Mammary epithelial cell (primary cell): ENCODE measurements around the gene RAB6A.

Experiments
- EZH2 ChIP-seq: IDR thresholded peaks from 2 replicates; pipeline ENCODE4 v1.6.1; 2012; ENCODE audit warnings: low read length, inconsistent platforms, borderline replicate concordance
- TF ChIP-seq, protein P1 (sequence below), 2 donors: IDR thresholded peaks in 1 of 2; conservative IDR thresholded peaks in 1 of 2; 2 replicates each; pipeline ENCODE4 v1.5.1; 2011 to 2012; ENCODE audit warnings: inconsistent platforms in 2 of 2, low read length in 2 of 2, mild to moderate bottlenecking in 2 of 2, control low read depth in 1 of 2, low read depth in 1 of 2; ENCODE audit not compliant: insufficient read depth in 1 of 2; ENCODE audit errors: extremely low read depth in 1 of 2

DNA sequence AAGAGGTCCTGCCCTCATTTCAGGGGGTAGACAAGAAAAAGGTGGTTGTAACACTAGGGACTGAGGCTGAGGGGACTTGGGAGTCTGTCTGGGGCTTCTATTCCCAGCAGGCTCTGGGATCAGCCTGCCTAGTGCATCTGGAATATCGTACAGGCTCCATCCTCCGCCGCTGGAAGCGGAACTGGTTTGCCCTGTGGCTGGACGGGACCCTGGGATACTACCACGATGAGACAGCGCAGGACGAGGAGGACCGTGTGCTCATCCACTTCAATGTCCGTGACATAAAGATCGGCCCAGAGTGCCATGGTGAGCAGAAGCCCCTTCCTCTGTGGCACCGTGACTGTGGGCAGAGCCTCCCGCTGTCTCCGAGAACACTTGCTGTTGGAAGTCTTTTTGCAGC is 110.5 kb downstream of the RAB6A start:
- TF ChIP-seq, protein P1, sequence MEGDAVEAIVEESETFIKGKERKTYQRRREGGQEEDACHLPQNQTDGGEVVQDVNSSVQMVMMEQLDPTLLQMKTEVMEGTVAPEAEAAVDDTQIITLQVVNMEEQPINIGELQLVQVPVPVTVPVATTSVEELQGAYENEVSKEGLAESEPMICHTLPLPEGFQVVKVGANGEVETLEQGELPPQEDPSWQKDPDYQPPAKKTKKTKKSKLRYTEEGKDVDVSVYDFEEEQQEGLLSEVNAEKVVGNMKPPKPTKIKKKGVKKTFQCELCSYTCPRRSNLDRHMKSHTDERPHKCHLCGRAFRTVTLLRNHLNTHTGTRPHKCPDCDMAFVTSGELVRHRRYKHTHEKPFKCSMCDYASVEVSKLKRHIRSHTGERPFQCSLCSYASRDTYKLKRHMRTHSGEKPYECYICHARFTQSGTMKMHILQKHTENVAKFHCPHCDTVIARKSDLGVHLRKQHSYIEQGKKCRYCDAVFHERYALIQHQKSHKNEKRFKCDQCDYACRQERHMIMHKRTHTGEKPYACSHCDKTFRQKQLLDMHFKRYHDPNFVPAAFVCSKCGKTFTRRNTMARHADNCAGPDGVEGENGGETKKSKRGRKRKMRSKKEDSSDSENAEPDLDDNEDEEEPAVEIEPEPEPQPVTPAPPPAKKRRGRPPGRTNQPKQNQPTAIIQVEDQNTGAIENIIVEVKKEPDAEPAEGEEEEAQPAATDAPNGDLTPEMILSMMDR (conservative IDR thresholded peaks at IDR 0.05 in 1 of 2, IDR thresholded peaks at IDR 0.05 in 1 of 2; ENCODE audit: extremely low read depth in 1 of 2, insufficient read depth in 1 of 2, low read depth in 1 of 2, low read length in 2 of 2), result no peak
- TF ChIP-seq EZH2, result no peak
